C4-2B (cell line): ENCODE data around the gene PLA2G6.
"Not testable (repeated sequence)": the region's sequence is repeated elsewhere in the genome, so short reads cannot be mapped to it uniquely, and the experiment has no call there.

Experiments used
- H3K27ac ChIP-seq: fragments of 450-650 bp; 2 replicates; pipeline ENCODE4 v1.5.1; 2017
- CTCF ChIP-seq: fragments of 450-650 bp; conservative IDR thresholded peaks from 2 replicates; pipeline ENCODE4 v1.5.1; 2017; ENCODE audit warnings: mild to moderate bottlenecking
- ZFX ChIP-seq: fragments of 450-650 bp; IDR thresholded peaks from 2 replicates; pipeline ENCODE4 v1.6.1; 2017

The PLA2G6 gene

GRCh38 chr22:38155703-38156102 is 25.9 kb downstream of the PLA2G6 start:
- H3K27ac ChIP-seq, result no peak overlapping the region
- TF ChIP-seq ZFX, result no peak
- no peak for TF ChIP-seq CTCF

GRCh38 chr22:38154563-38154915 is 27.1 kb downstream of the PLA2G6 start:
- H3K27ac ChIP-seq, result not testable (repeated sequence)

GRCh38 chr22:38153821-38154562 is 27.6 kb downstream of the PLA2G6 start:
- TF ChIP-seq CTCF (no peak), ZFX (no peak)
- H3K27ac ChIP-seq, result no peak overlapping the region

- H3K27ac ChIP-seq, result no peak overlapping the region
- no peak for TF ChIP-seq ZFX
- no peak for TF ChIP-seq CTCF
Observed at GRCh38 chr22:38151126-38151500, 30.5 kb downstream of the PLA2G6 start.

- H3K27ac ChIP-seq, result no peak overlapping the region
- TF ChIP-seq CTCF (no peak), ZFX (no peak)
Observed at GRCh38 chr22:38148245-38148644, 33.4 kb downstream of the PLA2G6 start.

GRCh38 chr22:38146166-38146565 is 35.5 kb downstream of the PLA2G6 start:
- not testable (repeated sequence) for H3K27ac ChIP-seq

GRCh38 chr22:38144025-38144405 is 37.6 kb downstream of the PLA2G6 start:
- no peak overlapping the region for H3K27ac ChIP-seq
- TF ChIP-seq CTCF, result no peak
- TF ChIP-seq ZFX, result no peak

GRCh38 chr22:38142606-38143005 is 39.0 kb downstream of the PLA2G6 start:
- H3K27ac ChIP-seq, result peak overlapping the region; percentile 13; the same call in 1 of the 2 replicates

More at GRCh38 chr22:38142606-38143005, 39.0 kb downstream of the PLA2G6 start:
- TF ChIP-seq CTCF (no peak), ZFX (no peak)
